Measurements from ENCODE around the gene FABP1.

The FABP1 gene

DNA sequence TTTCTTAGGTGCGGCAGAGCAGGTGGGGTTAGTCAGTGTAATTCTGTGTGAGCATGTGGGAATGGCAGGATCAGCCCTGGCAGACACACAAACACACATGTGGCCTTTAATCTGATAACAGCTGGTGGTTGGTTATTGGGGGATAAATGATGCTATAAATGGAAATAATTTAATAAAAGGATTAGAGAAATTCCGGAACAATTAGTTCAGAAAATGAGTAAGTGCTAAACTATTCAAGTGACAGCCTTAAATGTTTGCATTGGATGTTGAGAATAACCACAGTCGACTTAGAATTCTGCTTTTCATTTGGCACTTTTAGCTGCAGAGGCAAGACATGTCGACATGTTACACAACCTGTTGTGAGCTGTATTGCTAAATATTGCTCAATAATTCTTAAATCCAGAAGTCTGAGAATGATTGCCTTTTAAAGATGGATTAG, 53.0 kb downstream of the FABP1 start:
- no peak for DNase-seq

DNA sequence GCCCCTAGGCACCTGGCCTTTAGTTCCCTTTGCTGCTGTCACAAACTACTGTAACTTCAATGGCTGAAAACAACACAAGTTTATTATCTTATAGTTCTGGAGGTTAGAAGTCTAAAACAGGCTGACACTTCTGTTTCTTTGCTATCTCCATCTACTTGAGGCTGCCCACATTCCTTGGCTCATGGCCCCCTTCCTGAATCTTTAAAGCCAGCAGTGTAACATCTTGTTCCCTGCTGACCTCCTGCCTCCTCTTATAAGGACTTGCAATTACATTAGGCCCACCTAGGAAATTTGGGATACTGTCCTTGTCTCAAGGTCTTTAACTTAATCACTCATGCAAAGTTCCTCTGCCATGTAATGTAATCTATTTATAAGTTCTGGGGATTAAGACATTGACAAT, 53.7 kb downstream of the FABP1 start:
- no peak for DNase-seq
